ENCODE measurements around the gene NAA11.

GRCh38 chr4:79308971-79309370, 16.9 kb downstream of the NAA11 start:
- TF ChIP-seq POLR2A (IDR thresholded peaks at IDR 0.05) = no peak
- no peak for TF ChIP-seq CTCF (IDR thresholded peaks at IDR 0.05)

Data from thyroid gland (tissue), 4 donors.